Naive B cell (primary cell): ENCODE measurements around the gene EPHA1. TPM values are rescaled to one million over a fixed set of nuclear protein-coding genes. Genes with fewer than 3 reads are reported as not detected.
"Not testable (repeated sequence)": the region's sequence is repeated elsewhere in the genome, so short reads cannot be mapped to it uniquely, and the experiment has no call there.

Experiments used
- ATAC-seq, 2 donors: fragments of 150-1000 bp; cut with Tn5 transposase; 2 replicates each; pipeline ENCODE4 v1.10.0; 2021; ENCODE audit warnings: low read depth in 2 of 2, mild to moderate bottlenecking in 2 of 2, moderate library complexity in 2 of 2
- DNase-seq: peaks from one replicate; pipeline ENCODE4 v3.0.0; 2022
- H3K27ac Mint-ChIP-seq, 6 donors: one replicate each; pipeline ENCODE4 v1.8.0; 2020 to 2022; ENCODE audit warnings: mild to moderate bottlenecking in 6 of 6, mixed read lengths in 6 of 6, moderate library complexity in 5 of 6, inconsistent platforms in 2 of 6
- H3K27me3 Mint-ChIP-seq, 3 donors: one replicate each; pipeline ENCODE4 v1.8.0; 2021 to 2022; ENCODE audit warnings: mixed read lengths in 3 of 3, mild to moderate bottlenecking in 1 of 3
- H3K36me3 Mint-ChIP-seq, 2 donors: one replicate each; pipeline ENCODE4 v1.8.0; 2020 to 2022; ENCODE audit warnings: mixed read lengths in 2 of 2, inconsistent platforms in 1 of 2, mild to moderate bottlenecking in 1 of 2
- H3K4me1 Mint-ChIP-seq, 3 donors: one replicate each; pipeline ENCODE4 v1.8.0; 2020 to 2022; ENCODE audit warnings: mixed read lengths in 3 of 3, inconsistent platforms in 1 of 3, mild to moderate bottlenecking in 1 of 3, moderate library complexity in 1 of 3
- H3K4me3 Mint-ChIP-seq, 8 donors: one replicate each; pipeline ENCODE4 v1.8.0; 2020 to 2022; ENCODE audit warnings: mild to moderate bottlenecking in 8 of 8, mixed read lengths in 8 of 8, moderate library complexity in 8 of 8, inconsistent platforms in 2 of 8
- H3K9me3 Mint-ChIP-seq, 7 donors: one replicate each; pipeline ENCODE4 v1.8.0; 2020 to 2022; ENCODE audit warnings: mixed read lengths in 7 of 7, mild to moderate bottlenecking in 5 of 7, inconsistent platforms in 2 of 7, moderate library complexity in 1 of 7
- polyA plus RNA-seq, 6 donors: library from polyadenylated mRNA; unstranded; fragments of 300-500 nt; fragmentation: Illumina TruSeq; gene quantifications; one replicate each; pipeline ENCODE4 v1.2.3, GENCODE V29; 2021; ENCODE audit warnings: low read depth in 6 of 6

EPHA1 gene
- polyA plus RNA-seq, 6 donors from 2014 or later: 0.06 TPM; not detected in 5

- H3K36me3 Mint-ChIP-seq, H3K4me3 Mint-ChIP-seq, H3K4me1 Mint-ChIP-seq, ATAC-seq, H3K9me3 Mint-ChIP-seq, DNase-seq, H3K27ac Mint-ChIP-seq: not testable (repeated sequence)
- peaks cover 24 to 40% (median 27%) of the 10 kb centered on the region in 3 donors for H3K27me3 Mint-ChIP-seq
Observed at GRCh38 chr7:143420624-143421023, 12.0 kb upstream of the EPHA1 start.

GRCh38 chr7:143419880-143420279 is 11.2 kb upstream of the EPHA1 start:
- DNase-seq (no peak), ATAC-seq (no peak)
- no peaks in the 10 kb centered on the region for H3K36me3 Mint-ChIP-seq
- H3K4me1 Mint-ChIP-seq: no peaks in the 10 kb centered on the region
- H3K27me3 Mint-ChIP-seq: peaks cover 31 to 41% (median 35%) of the 10 kb centered on the region in 3 donors
- no peak overlapping the region for H3K4me3 Mint-ChIP-seq
- H3K9me3 Mint-ChIP-seq: peaks cover 0 to 8% (median 3%) of the 10 kb centered on the region in 7 donors
- peak overlapping the region in 1 of 6 donors; percentile 7 for H3K27ac Mint-ChIP-seq

- no peak overlapping the region for H3K4me3 Mint-ChIP-seq
- no peak overlapping the region for H3K27ac Mint-ChIP-seq
- DNase-seq: no peak
- H3K4me1 Mint-ChIP-seq: no peaks in the 10 kb centered on the region
- no peaks in the 10 kb centered on the region for H3K36me3 Mint-ChIP-seq
- H3K27me3 Mint-ChIP-seq: peaks cover 36 to 45% (median 40%) of the 10 kb centered on the region in 3 donors
- H3K9me3 Mint-ChIP-seq: peaks cover 0 to 8% (median 3%) of the 10 kb centered on the region in 7 donors
- ATAC-seq: no peak
Observed at GRCh38 chr7:143418681-143419458, 10.2 kb upstream of the EPHA1 start.

- no peaks in the 10 kb centered on the region for H3K4me1 Mint-ChIP-seq
- H3K36me3 Mint-ChIP-seq: no peaks in the 10 kb centered on the region
- no peak overlapping the region for H3K27ac Mint-ChIP-seq
- H3K4me3 Mint-ChIP-seq: no peak overlapping the region
- DNase-seq (no peak), ATAC-seq (no peak)
- peaks cover 45 to 51% (median 48%) of the 10 kb centered on the region in 3 donors for H3K27me3 Mint-ChIP-seq
- H3K9me3 Mint-ChIP-seq: peaks cover 0 to 8% (median 3%) of the 10 kb centered on the region in 7 donors
Observed at GRCh38 chr7:143417734-143418383, 9.2 kb upstream of the EPHA1 start.

- Mint-ChIP-seq H3K27me3 (peaks cover 54 to 60% (median 57%) of the 10 kb centered on the region in 3 donors), H3K4me1 (no peaks in the 10 kb centered on the region), H3K4me3 (no peak overlapping the region), H3K36me3 (no peaks in the 10 kb centered on the region), H3K9me3 (peaks cover 0 to 7% (median 3%) of the 10 kb centered on the region in 7 donors), H3K27ac (no peak overlapping the region)
- peak; percentile 28 for DNase-seq
- peak in 1 of 2 donors; percentile 52 for ATAC-seq
Observed at GRCh38 chr7:143416565-143417149, 8.0 kb upstream of the EPHA1 start.

- peaks cover 58 to 67% (median 58%) of the 10 kb centered on the region in 3 donors for H3K27me3 Mint-ChIP-seq
- H3K4me3 Mint-ChIP-seq: no peak overlapping the region
- ATAC-seq: no peak
- no peak for DNase-seq
- H3K9me3 Mint-ChIP-seq: peaks cover 0 to 5% (median 3%) of the 10 kb centered on the region in 7 donors
- H3K4me1 Mint-ChIP-seq: peaks cover 0 to under 1% (median 0%) of the 10 kb centered on the region in 3 donors
- no peak overlapping the region for H3K27ac Mint-ChIP-seq
- no peaks in the 10 kb centered on the region for H3K36me3 Mint-ChIP-seq
Observed at GRCh38 chr7:143415742-143416397, 7.2 kb upstream of the EPHA1 start.

GRCh38 chr7:143415209-143415608 is 6.6 kb upstream of the EPHA1 start:
- H3K36me3 Mint-ChIP-seq, DNase-seq, H3K4me3 Mint-ChIP-seq, ATAC-seq, H3K4me1 Mint-ChIP-seq, H3K9me3 Mint-ChIP-seq, H3K27ac Mint-ChIP-seq: not testable (repeated sequence)
- H3K27me3 Mint-ChIP-seq: peaks cover 58 to 73% (median 59%) of the 10 kb centered on the region in 3 donors

- H3K27me3 Mint-ChIP-seq: peaks cover 56 to 71% (median 57%) of the 10 kb centered on the region in 3 donors
- H3K36me3 Mint-ChIP-seq: no peaks in the 10 kb centered on the region
- ATAC-seq: no peak
- peak overlapping the region in 1 of 8 donors; percentile 21 for H3K4me3 Mint-ChIP-seq
- no peak for DNase-seq
- H3K27ac Mint-ChIP-seq: no peak overlapping the region
- peaks cover 17 to 24% (median 22%) of the 10 kb centered on the region in 3 donors for H3K4me1 Mint-ChIP-seq
- no peaks in the 10 kb centered on the region for H3K9me3 Mint-ChIP-seq
Observed at GRCh38 chr7:143413123-143413522, 4.5 kb upstream of the EPHA1 start.

- ATAC-seq (no peak), DNase-seq (no peak)
- H3K27ac Mint-ChIP-seq: peak overlapping the region in 1 of 6 donors; percentile 0
- H3K4me3 Mint-ChIP-seq: no peak overlapping the region
- peaks cover 56 to 67% (median 61%) of the 10 kb centered on the region in 3 donors for H3K27me3 Mint-ChIP-seq
- H3K4me1 Mint-ChIP-seq: peaks cover 24 to 34% (median 32%) of the 10 kb centered on the region in 3 donors
- H3K9me3 Mint-ChIP-seq: no peaks in the 10 kb centered on the region
- H3K36me3 Mint-ChIP-seq: no peaks in the 10 kb centered on the region
Observed at GRCh38 chr7:143411976-143412708, 3.5 kb upstream of the EPHA1 start.

- Mint-ChIP-seq H3K4me1 (peaks cover 24 to 34% (median 32%) of the 10 kb centered on the region in 3 donors), H3K36me3 (no peaks in the 10 kb centered on the region), H3K27ac (peak overlapping the region in 1 of 6 donors; percentile 93), H3K4me3 (peak overlapping the region in 3 of 8 donors; percentile 11 to 61 (median 41)), H3K27me3 (peaks cover 44 to 60% (median 55%) of the 10 kb centered on the region in 3 donors), H3K9me3 (no peaks in the 10 kb centered on the region)
- no peak for ATAC-seq
- no peak for DNase-seq
Observed at GRCh38 chr7:143410521-143411004, 1.9 kb upstream of the EPHA1 start.

- H3K27ac Mint-ChIP-seq: peak overlapping the region in 1 of 6 donors; percentile 51
- H3K36me3 Mint-ChIP-seq: no peaks in the 10 kb centered on the region
- no peaks in the 10 kb centered on the region for H3K9me3 Mint-ChIP-seq
- peaks cover 24 to 34% (median 32%) of the 10 kb centered on the region in 3 donors for H3K4me1 Mint-ChIP-seq
- H3K27me3 Mint-ChIP-seq: peaks cover 37 to 44% (median 39%) of the 10 kb centered on the region in 3 donors
- H3K4me3 Mint-ChIP-seq: peak overlapping the region in 6 of 8 donors; percentile 23 to 86 (median 76)
- ATAC-seq: no peak
- DNase-seq: no peak
Observed at GRCh38 chr7:143408252-143408685, 387 bp downstream of the EPHA1 start.
